SKM-1 (cell line): ENCODE data around the gene INPP5A.
"Not testable (repeated sequence)": the region's sequence is repeated elsewhere in the genome, so short reads cannot be mapped to it uniquely, and the experiment has no call there.

Experiments used
- DNase-seq: peaks from one replicate; lab custom pipeline; 2025; ENCODE audit not compliant: unreplicated experiment; lab: John Stamatoyannopoulos, UW

Gene INPP5A

DNA sequence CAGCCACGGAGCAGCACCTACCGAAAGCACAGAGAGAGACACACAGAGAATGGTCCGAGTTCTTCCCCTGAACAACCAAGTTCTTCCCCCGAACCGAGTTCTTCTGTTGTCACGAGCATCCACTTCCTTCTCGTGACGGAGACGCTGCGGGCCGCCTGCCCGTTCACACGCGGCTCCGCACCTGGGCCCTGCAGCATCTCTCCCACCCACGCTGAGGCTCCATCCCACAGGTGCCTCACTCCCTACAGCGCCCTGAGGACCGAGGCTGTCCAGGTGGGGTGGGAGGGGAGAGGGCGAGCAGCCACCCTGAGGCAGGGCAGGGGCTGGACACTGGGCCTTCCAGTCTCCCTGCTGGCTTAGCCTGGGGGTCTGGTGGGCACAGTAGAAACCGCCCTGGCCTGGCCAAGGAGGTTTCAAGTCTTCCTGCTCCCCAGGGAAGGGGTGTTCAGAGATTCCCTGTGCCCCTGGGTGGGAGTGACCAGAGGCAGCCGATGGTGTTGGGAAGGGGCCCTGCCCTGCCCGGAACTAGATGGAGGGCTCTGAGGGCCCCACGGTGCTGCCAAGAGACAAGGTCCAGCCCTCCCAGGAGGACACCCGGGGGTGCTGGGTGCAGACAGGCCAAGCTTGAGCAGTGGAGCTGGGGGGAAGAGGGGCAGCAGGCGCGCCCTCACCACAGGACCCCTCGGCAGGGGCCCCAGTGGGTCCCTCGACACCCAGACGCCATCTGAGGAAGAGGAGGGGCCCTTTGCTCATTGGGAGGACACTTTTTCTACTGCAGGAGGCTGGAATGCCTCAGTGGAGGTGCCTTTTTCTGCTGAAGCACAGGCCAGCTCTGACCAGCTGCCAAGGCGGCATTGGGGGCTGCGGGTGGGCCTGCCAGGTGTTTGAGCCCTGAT, 253.6 kb downstream of the INPP5A start:
- DNase-seq: no peak

DNA sequence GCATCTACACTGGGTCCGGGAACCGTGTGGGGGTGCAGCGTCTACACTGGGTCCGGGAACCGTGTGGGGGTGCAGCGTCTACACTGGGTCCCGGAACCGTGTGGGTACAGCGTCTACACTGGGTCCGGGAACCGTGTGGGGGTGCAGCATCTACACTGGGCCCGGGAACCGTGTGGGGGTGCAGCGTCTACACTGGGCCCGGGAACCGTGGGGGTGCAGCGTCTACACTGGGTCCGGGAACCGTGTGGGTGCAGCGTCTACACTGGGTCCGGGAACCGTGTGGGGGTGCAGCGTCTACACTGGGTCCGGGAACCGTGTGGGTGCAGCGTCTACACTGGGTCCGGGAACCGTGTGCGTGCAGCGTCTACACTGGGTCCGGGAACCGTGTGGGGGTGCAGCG, 254.5 kb downstream of the INPP5A start:
- not testable (repeated sequence) for DNase-seq

- no peak for DNase-seq
These were observed 255.2 kb downstream of the INPP5A start for GRCh38 chr10:132792796-132793195.

GRCh38 chr10:132793213-132793612, 255.6 kb downstream of the INPP5A start:
- DNase-seq: no peak

- no peak for DNase-seq
These were observed 256.6 kb downstream of the INPP5A start for GRCh38 chr10:132793871-132794849.

GRCh38 chr10:132796846-132797245, 259.3 kb downstream of the INPP5A start:
- no peak for DNase-seq

DNA sequence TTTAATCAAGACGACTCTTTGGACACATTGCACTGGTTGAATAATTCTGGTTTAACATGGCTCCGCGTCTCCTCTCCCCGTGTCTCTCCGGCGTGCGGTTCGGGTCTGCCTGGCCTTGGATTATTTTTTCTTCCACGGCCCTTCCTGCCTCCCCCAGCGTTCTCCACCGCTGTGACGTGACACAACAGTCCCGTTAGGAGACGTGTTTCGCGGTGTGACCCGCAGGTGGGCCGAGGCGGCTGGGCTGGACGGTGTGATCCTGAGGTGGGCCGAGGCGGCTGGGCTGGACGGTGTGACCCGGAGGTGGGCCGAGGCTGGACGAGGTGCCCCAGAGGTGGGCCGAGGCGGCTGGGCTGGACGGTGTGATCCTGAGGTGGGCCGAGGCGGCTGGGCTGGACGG, 260.4 kb downstream of the INPP5A start:
- not testable (repeated sequence) for DNase-seq

GRCh38 chr10:132798403-132798802, 260.8 kb downstream of the INPP5A start:
- DNase-seq: no peak

DNA sequence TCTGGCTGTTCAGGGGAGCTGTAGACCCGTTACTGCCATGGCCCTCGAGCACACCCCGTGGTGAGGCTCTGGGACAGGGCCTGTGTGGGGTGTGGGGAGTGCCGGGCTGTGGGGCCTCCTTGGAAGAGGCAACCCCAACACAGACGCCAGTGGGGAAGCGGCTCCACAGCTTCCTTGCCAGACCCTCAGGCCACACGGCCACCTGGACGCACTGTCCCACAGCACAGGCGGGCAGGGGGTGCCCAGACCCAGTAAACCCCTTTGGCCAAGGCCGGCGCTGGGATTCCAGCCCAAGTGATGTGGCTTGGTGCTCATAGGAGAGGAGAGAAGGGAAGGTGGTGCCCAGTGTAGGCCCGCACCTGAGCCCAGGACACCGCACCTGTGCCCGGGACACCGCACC, 261.3 kb downstream of the INPP5A start:
- no peak for DNase-seq

GRCh38 chr10:132799865-132800264, 262.3 kb downstream of the INPP5A start:
- DNase-seq: no peak

DNA sequence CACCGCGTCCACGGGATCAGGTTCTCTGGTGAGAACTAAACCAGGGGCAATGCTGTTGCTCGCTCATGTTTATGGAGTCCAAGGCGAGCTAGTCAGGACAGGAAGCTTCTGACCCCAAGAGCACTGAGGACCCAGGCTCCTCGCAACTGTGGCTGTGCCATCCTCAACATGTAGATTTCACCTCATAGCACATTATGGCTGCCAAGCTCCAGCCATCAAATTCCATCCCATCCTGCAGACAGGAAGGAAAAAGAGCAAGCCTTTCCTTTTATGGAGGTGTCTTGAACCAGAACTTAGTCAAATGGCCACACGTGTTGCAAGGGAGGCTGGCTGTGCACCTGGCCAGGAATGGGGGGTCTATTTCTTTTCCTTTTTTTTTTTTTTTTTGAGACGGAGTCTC, 264.5 kb downstream of the INPP5A start:
- no peak for DNase-seq

DNA sequence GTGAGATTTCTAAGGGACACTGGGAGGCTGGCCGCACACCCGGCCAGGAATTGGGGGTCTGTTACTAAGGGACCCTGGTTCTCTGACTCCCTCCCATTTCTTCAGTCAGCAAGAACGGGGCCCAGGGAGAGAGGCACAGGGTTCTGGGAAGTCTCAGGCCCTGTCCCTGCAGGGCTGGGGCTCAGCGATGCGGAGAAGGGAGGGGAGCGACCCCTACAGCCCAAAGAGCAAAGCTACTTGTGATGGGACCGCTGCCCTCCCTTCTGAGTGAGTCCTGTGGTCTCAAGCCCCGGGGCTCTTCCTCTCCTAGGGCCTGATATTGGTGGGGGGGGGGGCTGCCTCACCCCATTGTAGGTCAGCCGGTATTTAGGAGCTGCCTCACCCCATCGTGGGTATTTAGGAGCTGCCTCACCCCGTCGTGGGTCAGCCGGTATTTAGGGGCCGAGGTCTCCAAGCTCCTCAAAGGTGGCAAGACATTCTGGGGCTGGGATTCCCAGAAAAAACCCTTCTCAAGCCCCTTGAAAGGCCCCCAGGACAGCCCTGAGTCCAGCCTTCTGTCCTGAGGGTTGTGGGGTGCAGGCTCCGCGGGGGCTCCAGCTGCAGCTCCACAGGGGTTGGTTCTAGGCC, 265.2 kb downstream of the INPP5A start:
- no peak for DNase-seq

- DNase-seq: no peak
These were observed 266.0 kb downstream of the INPP5A start for GRCh38 chr10:132803416-132804210.

- no peak for DNase-seq
These were observed 266.7 kb downstream of the INPP5A start for GRCh38 chr10:132804287-132804686.

DNA sequence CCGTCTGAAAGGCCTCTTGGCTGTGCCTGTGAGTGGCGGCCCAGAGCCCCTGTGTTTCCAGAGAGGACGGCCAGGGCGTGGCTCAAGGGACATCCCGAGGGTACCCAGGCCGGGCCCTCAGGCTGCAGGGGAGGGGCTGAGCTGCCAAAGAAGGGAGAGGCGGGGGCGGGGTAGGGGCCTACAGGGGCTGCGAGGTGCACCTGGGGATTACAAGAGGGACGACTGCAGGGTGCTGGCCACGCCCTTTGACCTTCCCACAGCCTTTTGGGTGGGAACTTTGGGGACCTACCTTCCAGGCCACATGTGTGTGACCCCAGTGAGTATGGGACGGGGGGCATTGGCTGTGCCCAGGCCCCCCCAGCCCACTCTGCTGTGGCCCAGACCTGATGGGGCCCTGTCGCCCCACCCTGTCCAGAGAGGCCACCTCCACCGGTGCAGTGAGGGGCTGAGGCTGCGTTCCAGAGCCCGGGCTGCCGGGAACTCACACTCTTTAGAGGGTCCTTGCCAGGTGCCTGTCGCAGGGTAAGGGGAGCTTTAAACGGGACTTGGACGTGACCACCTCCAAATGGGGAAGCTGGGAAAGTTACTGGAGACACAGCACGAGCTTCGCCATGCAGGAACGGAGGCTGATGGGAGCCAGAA, 267.3 kb downstream of the INPP5A start:
- DNase-seq: no peak

DNA sequence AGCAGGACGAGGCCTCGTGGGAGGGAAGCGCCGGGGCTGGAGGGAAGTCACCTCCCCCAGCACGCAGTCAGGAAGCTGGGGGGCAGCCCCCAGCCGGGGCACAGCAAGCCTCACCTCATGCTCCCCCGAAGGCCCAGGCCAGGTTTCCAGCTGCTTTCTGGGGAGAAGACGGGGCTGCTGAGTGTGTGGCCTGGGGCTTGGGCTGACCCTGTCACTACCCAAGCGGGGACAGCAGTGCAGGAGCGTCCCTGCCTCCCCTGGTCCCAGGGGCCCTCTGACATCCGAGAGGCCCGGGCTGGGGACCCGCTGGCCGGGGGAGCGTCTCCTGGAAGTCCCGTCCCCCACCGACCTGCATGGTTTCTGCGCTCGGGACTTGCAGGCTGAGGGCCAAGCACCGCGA, 268.0 kb downstream of the INPP5A start:
- DNase-seq: no peak

GRCh38 chr10:132806110-132806509, 268.5 kb downstream of the INPP5A start:
- no peak for DNase-seq

DNA sequence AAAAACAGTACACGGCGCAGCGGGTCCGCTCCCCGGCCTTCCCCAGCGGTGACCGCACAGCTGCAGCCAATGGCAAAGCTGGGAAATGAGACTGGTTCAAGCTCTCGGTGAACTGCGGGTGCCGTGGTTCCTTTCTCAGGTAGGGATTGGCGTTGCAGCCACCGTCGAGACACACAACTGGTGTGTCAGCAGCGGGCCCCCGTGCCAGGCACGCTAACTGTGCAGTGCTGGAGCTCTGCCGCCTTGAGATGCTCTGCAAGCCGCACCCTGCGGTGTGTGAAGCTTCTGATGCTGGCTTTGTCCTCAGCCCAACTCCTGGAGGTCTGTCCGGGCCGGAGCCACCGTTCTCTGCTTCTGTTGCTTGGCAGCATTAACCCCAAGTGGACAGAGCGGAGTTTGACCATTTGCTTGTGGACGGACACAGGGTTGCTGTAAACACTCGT, 269.0 kb downstream of the INPP5A start:
- DNase-seq: no peak

GRCh38 chr10:132807621-132808049, 270.0 kb downstream of the INPP5A start:
- DNase-seq: no peak
